Aorta (tissue), 5 donors: ENCODE measurements around the gene TNRC18. TPM values are rescaled to one million over a fixed set of nuclear protein-coding genes. Genes with fewer than 3 reads are reported as not detected.
"Not testable (repeated sequence)": the region's sequence is repeated elsewhere in the genome, so short reads cannot be mapped to it uniquely, and the experiment has no call there.

Experiments used
- ATAC-seq: fragments of 200-7000 bp; cut with Tn5 transposase; one replicate; pipeline ENCODE4 v1.9.1; 2022; ENCODE audit warnings: moderate library complexity; ENCODE audit not compliant: low FRiP score
- DNase-seq, 2 donors: peaks; one replicate each; pipeline ENCODE4 v3.0.0-alpha.2; 2020
- H3K27ac ChIP-seq, 2 donors: one replicate each; pipeline ENCODE4 v1.5.1; 2013; ENCODE audit warnings: low read length in 2 of 2, mild to moderate bottlenecking in 2 of 2, moderate library complexity in 2 of 2, control low read depth in 1 of 2, inconsistent platforms in 1 of 2, low read depth in 1 of 2
- H3K27me3 ChIP-seq, 2 donors: one replicate each; pipeline ENCODE4 v1.6.1; 2013; ENCODE audit warnings: control low read depth in 1 of 2, low read length in 1 of 2, mild to moderate bottlenecking in 1 of 2, moderate library complexity in 1 of 2; ENCODE audit not compliant: insufficient read depth in 2 of 2, control insufficient read depth in 1 of 2
- H3K36me3 ChIP-seq, 2 donors: one replicate each; pipeline ENCODE4 v1.6.1; 2013; ENCODE audit warnings: control low read depth in 1 of 2, low read length in 1 of 2, mild to moderate bottlenecking in 1 of 2; ENCODE audit not compliant: insufficient read depth in 2 of 2, control insufficient read depth in 1 of 2
- H3K4me1 ChIP-seq, 2 donors: one replicate each; pipeline ENCODE4 v1.6.1; 2013; ENCODE audit warnings: low read length in 2 of 2, control low read depth in 1 of 2, mild to moderate bottlenecking in 1 of 2, moderate library complexity in 1 of 2; ENCODE audit not compliant: insufficient read depth in 2 of 2, control insufficient read depth in 1 of 2
- H3K4me3 ChIP-seq, 2 donors: one replicate each; pipeline ENCODE4 v1.5.1; 2013; ENCODE audit warnings: low read length in 2 of 2, control low read depth in 1 of 2, mild to moderate bottlenecking in 1 of 2
- H3K9me3 ChIP-seq: one replicate; pipeline ENCODE4 v1.6.1; 2013; ENCODE audit warnings: mild to moderate bottlenecking, low read length; ENCODE audit not compliant: control insufficient read depth
- WGBS, 2 donors: extraction: QIAGEN DNeasy Blood & Tissue Kit; methylation state at CpG; one replicate each; pipeline ENCODE4 v1.1.7; 2013; 5-methylcytosine and 5-hydroxymethylcytosine counted together
- intact Hi-C, 2 donors: fragments of 100-400 bp; cut with DNase I; formaldehyde crosslinking; loops; one replicate each; pipeline versions ENCODE4 v1.14.2 to v1.15.0; 2022
- long read RNA-seq, 2 donors: library from polyadenylated mRNA; unstranded; transcript quantifications; one replicate each; pipeline ENCODE4 v2.0.0, GENCODE V29; 2020 to 2021
- polyA plus RNA-seq, 2 donors: library from polyadenylated mRNA; stranded (reverse); fragments of 200-250 nt; gene quantifications; one replicate each; pipeline ENCODE4 v1.2.3, GENCODE V29; 2013
- total RNA-seq, 2 donors: library from RNA; stranded (reverse); fragmentation: NEBNext Ultra II Directional; extraction: Animal tissue kit (Norgen Biotek cat#: 25700); gene quantifications; one replicate each; pipeline ENCODE4 v1.2.1, GENCODE V29; 2021
- donor health status: healthy with polysubstance abuse.
- donor health status: Bipolar disorder and iron deficiency.
- donor health status: DM: no; HTN: no; CAD: no.
- donor health status: DM: no; HTN: no; CAD: no.
- donor health status: DM: yes; HTN: yes; CAD: no.

The TNRC18 gene, protein sequence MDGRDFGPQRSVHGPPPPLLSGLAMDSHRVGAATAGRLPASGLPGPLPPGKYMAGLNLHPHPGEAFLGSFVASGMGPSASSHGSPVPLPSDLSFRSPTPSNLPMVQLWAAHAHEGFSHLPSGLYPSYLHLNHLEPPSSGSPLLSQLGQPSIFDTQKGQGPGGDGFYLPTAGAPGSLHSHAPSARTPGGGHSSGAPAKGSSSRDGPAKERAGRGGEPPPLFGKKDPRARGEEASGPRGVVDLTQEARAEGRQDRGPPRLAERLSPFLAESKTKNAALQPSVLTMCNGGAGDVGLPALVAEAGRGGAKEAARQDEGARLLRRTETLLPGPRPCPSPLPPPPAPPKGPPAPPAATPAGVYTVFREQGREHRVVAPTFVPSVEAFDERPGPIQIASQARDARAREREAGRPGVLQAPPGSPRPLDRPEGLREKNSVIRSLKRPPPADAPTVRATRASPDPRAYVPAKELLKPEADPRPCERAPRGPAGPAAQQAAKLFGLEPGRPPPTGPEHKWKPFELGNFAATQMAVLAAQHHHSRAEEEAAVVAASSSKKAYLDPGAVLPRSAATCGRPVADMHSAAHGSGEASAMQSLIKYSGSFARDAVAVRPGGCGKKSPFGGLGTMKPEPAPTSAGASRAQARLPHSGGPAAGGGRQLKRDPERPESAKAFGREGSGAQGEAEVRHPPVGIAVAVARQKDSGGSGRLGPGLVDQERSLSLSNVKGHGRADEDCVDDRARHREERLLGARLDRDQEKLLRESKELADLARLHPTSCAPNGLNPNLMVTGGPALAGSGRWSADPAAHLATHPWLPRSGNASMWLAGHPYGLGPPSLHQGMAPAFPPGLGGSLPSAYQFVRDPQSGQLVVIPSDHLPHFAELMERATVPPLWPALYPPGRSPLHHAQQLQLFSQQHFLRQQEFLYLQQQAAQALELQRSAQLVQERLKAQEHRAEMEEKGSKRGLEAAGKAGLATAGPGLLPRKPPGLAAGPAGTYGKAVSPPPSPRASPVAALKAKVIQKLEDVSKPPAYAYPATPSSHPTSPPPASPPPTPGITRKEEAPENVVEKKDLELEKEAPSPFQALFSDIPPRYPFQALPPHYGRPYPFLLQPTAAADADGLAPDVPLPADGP (N-terminal part only)
- total RNA-seq (100 to 1,000 TPM; 108 to 132 TPM), polyA plus RNA-seq (10 to 100 TPM; 41.8 to 48.4 TPM)
- long read RNA-seq, donor 1, partial matches to known transcripts = 7 of 13 reads
- long read RNA-seq, donor 1, other reads (novel, unspliced or antisense) = 6 of 13 reads
- long read RNA-seq, donor 2, partial matches to known transcripts = 49 of 83 reads
- long read RNA-seq, donor 2, other reads (novel, unspliced or antisense) = 34 of 83 reads

- DNase-seq = peak; percentile 73 to 88
Measured at GRCh38 chr7:5423306-5423975, at the start of gene TNRC18. Gene TNRC18 (minus strand): TSS chr7:5423834. CDS start chr7:5421246, 2,588 bp downstream.

DNA sequence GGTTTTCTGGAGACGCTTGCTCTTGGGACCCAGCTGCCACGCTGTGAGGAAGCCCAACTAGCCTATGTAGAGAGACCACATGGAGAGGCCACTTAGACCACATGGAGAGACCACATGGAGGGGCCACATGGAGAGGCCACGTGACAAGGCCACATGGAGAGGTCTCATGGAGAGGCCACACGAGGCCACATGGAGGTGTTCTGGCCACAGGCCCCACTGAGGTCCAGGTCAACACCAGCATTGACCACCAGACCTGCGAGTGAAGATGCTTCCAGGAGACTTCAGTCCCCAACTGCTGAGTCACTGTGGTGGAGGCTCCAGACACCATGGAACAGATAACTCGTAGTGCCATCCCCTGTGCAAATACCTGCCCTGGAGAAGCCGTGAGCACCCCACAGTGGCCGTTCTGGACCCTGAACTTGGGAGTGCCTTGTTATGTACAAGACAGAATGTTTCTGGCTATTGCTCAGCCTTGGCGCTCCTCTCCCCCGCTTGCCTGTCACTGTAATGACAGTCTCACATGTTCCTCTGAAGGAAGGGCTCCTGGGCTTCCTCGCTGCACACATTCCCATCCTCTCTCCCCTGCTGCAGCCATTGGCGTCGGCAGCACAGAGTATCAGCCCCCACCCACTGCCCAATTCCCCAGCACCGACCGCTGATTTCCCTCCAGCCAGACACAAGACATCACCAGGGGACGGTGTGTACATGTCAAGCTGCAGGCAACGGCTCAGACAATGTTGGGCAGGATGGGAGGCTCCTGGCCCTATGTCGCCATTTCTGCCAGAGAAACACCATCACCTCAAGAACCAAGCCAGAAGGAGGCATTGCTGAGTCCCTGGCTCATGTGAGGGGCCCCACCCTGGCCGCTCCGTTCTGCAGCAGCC is 49.0 kb upstream of the TNRC18 start:
- no peaks in the 10 kb centered on the region for H3K27me3 ChIP-seq
- DNase-seq = no peak
- H3K36me3 ChIP-seq = no peaks in the 10 kb centered on the region
- WGBS, 2 donors = 96 to 97% methylated on average over 20 of the region's 20 CpGs
- H3K4me3 ChIP-seq = no peak overlapping the region
- intact Hi-C loops = no loop called here
- no peak for ATAC-seq
- no peaks in the 10 kb centered on the region for H3K9me3 ChIP-seq
- no peak overlapping the region for H3K27ac ChIP-seq
- H3K4me1 ChIP-seq = no peaks in the 10 kb centered on the region

More at GRCh38 chr7:5423306-5423975, at the start of gene TNRC18:
- intact Hi-C loops = loop anchor here in 1 of 2 donors (5.0 kb wide), 1 partner anchor 269 kb away; no protein-coding TSS in a partner anchor
- no peak for ATAC-seq
- peak within 1 kb of the TSS; percentile 93 to 99 for H3K4me3 ChIP-seq
- H3K4me1 ChIP-seq = no peaks in the 10 kb centered on the region
- H3K36me3 ChIP-seq = no peaks in the 10 kb centered on the region
- H3K9me3 ChIP-seq = no peaks in the 10 kb centered on the region
- 0 to 1% methylated on average over 41 to 67 of the region's 67 CpGs for WGBS, 2 donors
- H3K27me3 ChIP-seq = no peaks in the 10 kb centered on the region
- H3K27ac ChIP-seq = peak within 1 kb of the TSS; percentile 94 to 99

DNA sequence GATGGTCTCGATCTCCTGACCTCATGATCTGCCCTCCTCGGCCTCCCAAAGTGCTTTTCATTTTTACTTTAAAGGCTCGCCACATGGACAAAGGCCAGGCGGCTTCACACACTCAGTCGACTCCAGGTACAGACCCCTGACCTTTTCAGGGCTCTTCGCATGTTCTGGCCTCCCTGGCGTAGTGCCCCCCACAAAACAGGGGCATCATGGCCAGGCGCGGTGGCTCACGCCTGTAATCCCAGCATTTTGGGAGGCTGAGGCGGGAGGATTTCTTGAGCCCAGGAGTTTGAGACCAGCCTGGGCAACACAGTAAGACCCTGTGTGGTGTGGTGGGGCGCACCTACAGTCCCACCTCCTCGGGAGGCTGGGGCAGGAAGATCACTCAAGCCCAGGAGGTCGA is 48.0 kb upstream of the TNRC18 start:
- H3K27me3 ChIP-seq, H3K4me1 ChIP-seq, ATAC-seq, H3K36me3 ChIP-seq, H3K4me3 ChIP-seq, H3K27ac ChIP-seq, DNase-seq, H3K9me3 ChIP-seq, intact Hi-C loops: not testable (repeated sequence)
- WGBS, 2 donors = 91 to 94% methylated on average over 14 of the region's 14 CpGs

DNA sequence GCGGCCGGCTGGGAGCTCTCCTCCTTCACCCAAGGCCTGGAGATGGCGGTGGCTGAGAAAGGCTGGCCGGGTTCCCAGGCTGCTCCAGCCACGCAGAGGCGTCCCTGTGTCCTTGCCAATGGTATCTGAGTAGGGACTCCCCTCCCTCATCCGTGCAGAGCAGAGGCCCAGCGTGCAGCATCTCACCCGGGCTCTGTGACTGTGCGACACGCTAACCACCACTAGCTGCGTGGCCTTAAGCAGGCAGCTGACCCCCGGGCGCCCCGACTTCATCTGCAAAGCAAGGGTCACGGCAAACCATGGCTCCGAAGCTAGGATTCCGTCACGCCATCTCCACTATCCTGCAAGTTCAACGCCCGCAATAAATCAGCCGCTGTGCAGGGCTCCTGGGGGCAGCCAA is 47.2 kb upstream of the TNRC18 start:
- intact Hi-C loops = no loop called here
- Histone ChIP-seq H3K27me3 (no peaks in the 10 kb centered on the region), H3K27ac (no peak overlapping the region), H3K4me1 (no peaks in the 10 kb centered on the region), H3K9me3 (no peaks in the 10 kb centered on the region), H3K4me3 (no peak overlapping the region), H3K36me3 (no peaks in the 10 kb centered on the region)
- ATAC-seq (peak; percentile 50), DNase-seq (no peak)
- 54 to 57% methylated on average over 22 of the region's 22 CpGs for WGBS, 2 donors

DNA sequence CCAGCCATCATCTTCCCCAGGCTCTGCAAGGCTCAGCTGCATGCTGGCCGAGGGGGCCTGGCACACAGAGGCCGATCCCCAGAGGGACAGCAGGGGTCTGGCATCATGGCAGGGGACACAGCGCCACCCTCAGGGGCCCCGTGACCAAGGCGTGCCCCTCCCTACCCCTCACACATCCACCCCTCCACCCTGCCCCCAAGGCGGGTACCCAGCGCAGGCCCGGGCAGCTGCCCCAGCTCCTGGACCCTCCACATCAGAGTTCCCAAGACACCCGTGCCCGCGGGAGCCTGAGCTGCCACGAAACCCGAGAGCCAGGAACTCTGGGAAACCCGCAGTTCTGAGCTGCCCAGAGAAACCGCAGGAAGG is 46.5 kb upstream of the TNRC18 start:
- H3K4me3 ChIP-seq = no peak overlapping the region
- WGBS, 2 donors = 53 to 61% methylated on average over 15 of the region's 15 CpGs
- H3K27me3 ChIP-seq = no peaks in the 10 kb centered on the region
- intact Hi-C loops = no loop called here
- no peaks in the 10 kb centered on the region for H3K4me1 ChIP-seq
- no peaks in the 10 kb centered on the region for H3K9me3 ChIP-seq
- DNase-seq (no peak), ATAC-seq (no peak)
- no peaks in the 10 kb centered on the region for H3K36me3 ChIP-seq
- no peak overlapping the region for H3K27ac ChIP-seq

- no peaks in the 10 kb centered on the region for H3K4me1 ChIP-seq
- H3K36me3 ChIP-seq = no peaks in the 10 kb centered on the region
- WGBS, 2 donors = 89 to 91% methylated on average over 32 of the region's 32 CpGs
- no peak overlapping the region for H3K4me3 ChIP-seq
- ATAC-seq = no peak
- H3K27ac ChIP-seq = no peak overlapping the region
- intact Hi-C loops = no loop called here
- H3K9me3 ChIP-seq = no peaks in the 10 kb centered on the region
- no peak for DNase-seq
- no peaks in the 10 kb centered on the region for H3K27me3 ChIP-seq
Measured at GRCh38 chr7:5469375-5470166, 45.9 kb upstream of the TNRC18 start.

DNA sequence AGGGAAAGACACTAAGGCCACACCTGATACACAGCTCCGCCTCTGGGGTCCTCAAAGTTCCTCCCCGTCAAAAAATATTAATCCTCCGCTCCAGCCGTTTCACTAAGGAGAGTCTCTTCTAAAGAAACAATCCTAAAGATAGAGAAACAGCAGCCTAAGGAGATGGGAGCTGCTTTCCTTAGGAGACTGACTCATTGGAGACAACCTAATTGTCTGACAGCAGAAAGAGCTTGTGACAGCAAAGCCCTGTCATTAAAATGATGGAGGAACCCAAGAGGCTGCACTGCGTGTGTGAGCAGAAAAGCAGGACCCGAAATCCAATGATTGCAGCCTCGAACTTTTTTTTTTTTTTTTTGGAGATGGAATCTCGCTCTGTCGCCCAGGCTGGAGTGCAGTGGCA is 44.0 kb upstream of the TNRC18 start:
- DNase-seq = no peak
- Histone ChIP-seq H3K9me3 (no peaks in the 10 kb centered on the region), H3K36me3 (no peaks in the 10 kb centered on the region), H3K4me1 (no peaks in the 10 kb centered on the region), H3K27ac (no peak overlapping the region), H3K4me3 (no peak overlapping the region), H3K27me3 (no peaks in the 10 kb centered on the region)
- 86 to 89% methylated on average over 8 to 9 of the region's 9 CpGs for WGBS, 2 donors
- no peak for ATAC-seq
- intact Hi-C loops = no loop called here
